Erythroblast (primary cell): ENCODE measurements around the gene UBL7.

ENCODE experiments used
- GATA1 ChIP-seq: IDR thresholded peaks from 2 replicates; pipeline ENCODE4 v1.6.1; 2011; ENCODE audit warnings: low read depth, mild to moderate bottlenecking, control low read depth, low read length, moderate library complexity
- POLR2A ChIP-seq: IDR thresholded peaks from 2 replicates; pipeline ENCODE4 v1.6.1; 2011; ENCODE audit warnings: mild to moderate bottlenecking, low read length

DNA sequence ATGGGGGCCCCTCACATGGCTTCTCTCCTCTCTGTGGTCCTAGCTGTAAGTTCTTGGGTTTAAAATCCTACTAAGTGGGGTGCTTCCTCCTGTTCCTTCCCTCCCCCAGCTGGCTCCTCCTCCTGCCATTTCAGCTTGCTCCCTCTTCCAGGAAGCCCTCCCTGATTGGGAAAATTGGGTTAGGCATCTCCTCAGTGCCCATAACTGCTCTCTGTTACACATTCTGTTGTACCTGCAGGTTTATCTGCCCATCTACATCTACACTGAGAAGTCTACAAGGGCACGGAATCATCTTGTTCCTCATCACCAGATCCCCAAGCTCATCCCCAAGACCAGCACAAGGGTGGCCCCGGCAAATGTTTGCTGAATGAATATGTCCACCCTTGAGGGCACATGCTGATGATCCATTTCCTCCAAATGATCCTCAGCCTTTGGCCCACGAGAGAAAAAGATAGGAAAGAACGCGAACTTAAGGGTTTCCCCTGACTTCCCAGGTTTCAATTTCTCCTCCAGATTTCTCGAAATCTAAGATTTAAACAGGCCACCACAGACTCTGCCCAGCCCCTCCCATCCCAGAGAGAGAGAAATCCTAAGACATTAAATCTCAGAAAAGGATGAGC lies 31.1 kb downstream of the UBL7 start:
- TF ChIP-seq POLR2A: no peak
- no peak for TF ChIP-seq GATA1
